GM20000 (cell line): ENCODE data around the gene PIGZ.

Experiments
- DNase-seq: peaks from one replicate; pipeline ENCODE4 v3.0.0; 2012; ENCODE audit warnings: low spot score
- CTCF ChIP-seq: IDR thresholded peaks from 2 replicates; pipeline ENCODE4 v1.5.1; 2012; ENCODE audit warnings: mild to moderate bottlenecking, control low read depth; ENCODE audit errors: extremely low read depth, missing control alignments

PIGZ gene

GRCh38 chr3:196992461-196993065 lies 23.9 kb upstream of the PIGZ start:
- TF ChIP-seq CTCF = no peak
- no peak for DNase-seq

- TF ChIP-seq CTCF = no peak
- no peak for DNase-seq
Observed at GRCh38 chr3:196991581-196992460, 23.2 kb upstream of the PIGZ start.

GRCh38 chr3:196990601-196991007 lies 22.0 kb upstream of the PIGZ start:
- TF ChIP-seq CTCF = no peak
- DNase-seq = no peak

- no peak for DNase-seq
- no peak for TF ChIP-seq CTCF
Observed at GRCh38 chr3:196989721-196990262, 21.2 kb upstream of the PIGZ start.

- DNase-seq = no peak
- TF ChIP-seq CTCF = no peak
Observed at GRCh38 chr3:196988241-196989029, 19.8 kb upstream of the PIGZ start.

- TF ChIP-seq CTCF = no peak
- no peak for DNase-seq
Observed at GRCh38 chr3:196987022-196987421, 18.4 kb upstream of the PIGZ start.
